Activated CD8-positive, alpha-beta memory T cell treated with anti-CD3 and anti-CD28 coated beads for 24 hours (primary cell): Measurements from ENCODE around the gene KLHL41.
A peak's percentile ranks its signal among the peaks of the same experiment; 100 is the strongest.
"Not testable (repeated sequence)": the region's sequence is repeated elsewhere in the genome, so short reads cannot be mapped to it uniquely, and the experiment has no call there.

Experiments used
- DNase-seq: peaks from one replicate; pipeline ENCODE4 v3.0.0-alpha.2; 2020

Gene KLHL41

GRCh38 chr2:169510496-169510895 is 994 bp downstream of the KLHL41 start:
- no peak for DNase-seq

- DNase-seq = no peak
Measured at GRCh38 chr2:169511818-169512217, 2.3 kb downstream of the KLHL41 start.

GRCh38 chr2:169512525-169512924 is 3.0 kb downstream of the KLHL41 start:
- DNase-seq = no peak

GRCh38 chr2:169513094-169513493 is 3.6 kb downstream of the KLHL41 start:
- DNase-seq = no peak

GRCh38 chr2:169513926-169514325 is 4.4 kb downstream of the KLHL41 start:
- DNase-seq = no peak

GRCh38 chr2:169514758-169515157 is 5.3 kb downstream of the KLHL41 start:
- DNase-seq = not testable (repeated sequence)

GRCh38 chr2:169516488-169516995 is 7.0 kb downstream of the KLHL41 start:
- DNase-seq = not testable (repeated sequence)

GRCh38 chr2:169520896-169521295 is 11.4 kb downstream of the KLHL41 start:
- no peak for DNase-seq

GRCh38 chr2:169523681-169524080 is 14.2 kb downstream of the KLHL41 start:
- DNase-seq = no peak

GRCh38 chr2:169525434-169525833 is 15.9 kb downstream of the KLHL41 start:
- DNase-seq = no peak

GRCh38 chr2:169526451-169526850 is 16.9 kb downstream of the KLHL41 start:
- DNase-seq = no peak

- DNase-seq = peak; percentile 85
Measured at GRCh38 chr2:169528271-169528701, 18.8 kb downstream of the KLHL41 start.

GRCh38 chr2:169539460-169539859 is 30.0 kb downstream of the KLHL41 start:
- DNase-seq = not testable (repeated sequence)

- DNase-seq = no peak
Measured at GRCh38 chr2:169540146-169540545, 30.6 kb downstream of the KLHL41 start.

- DNase-seq = no peak
Measured at GRCh38 chr2:169542433-169542832, 32.9 kb downstream of the KLHL41 start.

- no peak for DNase-seq
Measured at GRCh38 chr2:169546756-169547155, 37.3 kb downstream of the KLHL41 start.

GRCh38 chr2:169561364-169561763 is 51.9 kb downstream of the KLHL41 start:
- no peak for DNase-seq

- DNase-seq = not testable (repeated sequence)
Measured at GRCh38 chr2:169562084-169562483, 52.6 kb downstream of the KLHL41 start.

- no peak for DNase-seq
Measured at GRCh38 chr2:169562519-169562918, 53.0 kb downstream of the KLHL41 start.

GRCh38 chr2:169565686-169566085 is 56.2 kb downstream of the KLHL41 start:
- DNase-seq = no peak

- no peak for DNase-seq
Measured at GRCh38 chr2:169569948-169570347, 60.4 kb downstream of the KLHL41 start.

- DNase-seq = not testable (repeated sequence)
Measured at GRCh38 chr2:169570752-169571151, 61.2 kb downstream of the KLHL41 start.

- DNase-seq = no peak
Measured at GRCh38 chr2:169571571-169571970, 62.1 kb downstream of the KLHL41 start.

- no peak for DNase-seq
Measured at GRCh38 chr2:169572189-169572588, 62.7 kb downstream of the KLHL41 start.

GRCh38 chr2:169572821-169573159 is 63.3 kb downstream of the KLHL41 start:
- no peak for DNase-seq
